Measurements from ENCODE around the gene HOXD12. TPM values are rescaled to one million over a fixed set of nuclear protein-coding genes. Genes with fewer than 3 reads are reported as not detected.

Gene HOXD12
- polyA plus RNA-seq, 1 donor (not counting 4 experiments of a cell fraction or from before 2014, with no cell fraction given) = not detected

DNA sequence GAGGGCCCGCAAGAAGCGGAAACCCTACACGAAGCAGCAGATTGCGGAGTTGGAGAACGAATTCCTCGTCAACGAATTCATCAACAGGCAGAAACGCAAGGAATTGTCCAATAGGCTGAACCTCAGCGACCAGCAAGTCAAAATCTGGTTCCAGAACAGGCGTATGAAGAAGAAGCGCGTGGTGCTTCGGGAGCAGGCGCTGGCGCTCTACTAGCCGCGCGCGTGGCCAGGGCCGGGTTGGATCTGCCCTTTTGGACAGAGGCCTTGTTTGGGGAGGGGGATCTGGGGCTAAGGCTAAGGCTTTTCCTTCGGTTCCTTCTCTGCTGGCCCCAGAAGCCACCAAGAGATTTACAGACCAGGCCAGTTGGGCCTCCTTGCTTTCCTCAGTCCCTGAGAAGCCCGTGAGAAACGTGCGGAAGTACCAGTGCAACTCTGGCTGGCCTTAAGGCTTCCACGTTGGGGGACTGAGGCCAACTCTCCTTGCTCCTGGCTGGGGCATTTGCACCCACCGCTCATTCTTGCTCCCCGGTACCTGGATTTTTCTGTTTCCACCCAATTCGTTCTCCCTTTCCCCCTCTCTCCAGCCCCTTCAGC, 1.0 kb downstream of the HOXD12 start:
- H2AFZ ChIP-seq (ENCODE audit: control insufficient read depth, low read length) = no peak overlapping the region
- no peak overlapping the region for H3K4me2 ChIP-seq (ENCODE audit: control insufficient read depth, extremely low read depth, insufficient read depth, low read depth, low read length)
- H3K4me1 ChIP-seq (ENCODE audit: control insufficient read depth, extremely low read depth, insufficient read depth, low read length) = peaks cover 5% of the 10 kb centered on the region
- no peaks in the 10 kb centered on the region for H3K9me1 ChIP-seq (ENCODE audit: control insufficient read depth, extremely low read depth, insufficient read depth, low read length)
- H3K27me3 ChIP-seq (ENCODE audit: control insufficient read depth, extremely low read depth, insufficient read depth, low read length) = peaks cover 99% of the 10 kb centered on the region
- H3K27ac ChIP-seq (ENCODE audit: control insufficient read depth, insufficient read depth, low read length) = no peak overlapping the region
- H3K9me3 ChIP-seq (ENCODE audit: control insufficient read depth, low read depth, low read length) = no peaks in the 10 kb centered on the region
- dilution Hi-C loops (cut with MboI; ENCODE audit: extremely low pct_ligation_motif_present, low sequenced_read_pairs) = no loop called here
- no peak overlapping the region for H3K4me3 ChIP-seq (ENCODE audit: control insufficient read depth in 2 of 3, extremely low read depth in 1 of 3, insufficient read depth in 2 of 3, low read depth in 1 of 3, low read length in 3 of 3)
- H4K20me1 ChIP-seq (ENCODE audit: control insufficient read depth, extremely low read depth, insufficient read depth, low read length) = peaks cover 3% of the 10 kb centered on the region
- H3K79me2 ChIP-seq (ENCODE audit: control insufficient read depth, insufficient read depth, low read length) = no peaks in the 10 kb centered on the region
- DNase-seq (ENCODE audit: low read depth, low spot score) (no peak), FAIRE-seq (no peak)
- no peaks in the 10 kb centered on the region for H3K36me3 ChIP-seq (ENCODE audit: control insufficient read depth in 2 of 2, extremely low read depth in 1 of 2, insufficient read depth in 2 of 2, low read length in 2 of 2)
- H3K9ac ChIP-seq (ENCODE audit: control insufficient read depth, extremely low read depth, insufficient read depth, low read length) = no peak overlapping the region
- no peak for TF ChIP-seq EZH2 (IDR thresholded peaks at IDR 0.05; ENCODE audit: low read length)
- TF ChIP-seq, protein P1, sequence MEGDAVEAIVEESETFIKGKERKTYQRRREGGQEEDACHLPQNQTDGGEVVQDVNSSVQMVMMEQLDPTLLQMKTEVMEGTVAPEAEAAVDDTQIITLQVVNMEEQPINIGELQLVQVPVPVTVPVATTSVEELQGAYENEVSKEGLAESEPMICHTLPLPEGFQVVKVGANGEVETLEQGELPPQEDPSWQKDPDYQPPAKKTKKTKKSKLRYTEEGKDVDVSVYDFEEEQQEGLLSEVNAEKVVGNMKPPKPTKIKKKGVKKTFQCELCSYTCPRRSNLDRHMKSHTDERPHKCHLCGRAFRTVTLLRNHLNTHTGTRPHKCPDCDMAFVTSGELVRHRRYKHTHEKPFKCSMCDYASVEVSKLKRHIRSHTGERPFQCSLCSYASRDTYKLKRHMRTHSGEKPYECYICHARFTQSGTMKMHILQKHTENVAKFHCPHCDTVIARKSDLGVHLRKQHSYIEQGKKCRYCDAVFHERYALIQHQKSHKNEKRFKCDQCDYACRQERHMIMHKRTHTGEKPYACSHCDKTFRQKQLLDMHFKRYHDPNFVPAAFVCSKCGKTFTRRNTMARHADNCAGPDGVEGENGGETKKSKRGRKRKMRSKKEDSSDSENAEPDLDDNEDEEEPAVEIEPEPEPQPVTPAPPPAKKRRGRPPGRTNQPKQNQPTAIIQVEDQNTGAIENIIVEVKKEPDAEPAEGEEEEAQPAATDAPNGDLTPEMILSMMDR (optimal IDR thresholded peaks at IDR 0.05 in 1 of 3, IDR thresholded peaks at IDR 0.05 in 1 of 3, conservative IDR thresholded peaks at IDR 0.05 in 1 of 3; ENCODE audit: extremely low read depth in 1 of 3, insufficient read depth in 2 of 3, low read length in 3 of 3) = no peak

DNA sequence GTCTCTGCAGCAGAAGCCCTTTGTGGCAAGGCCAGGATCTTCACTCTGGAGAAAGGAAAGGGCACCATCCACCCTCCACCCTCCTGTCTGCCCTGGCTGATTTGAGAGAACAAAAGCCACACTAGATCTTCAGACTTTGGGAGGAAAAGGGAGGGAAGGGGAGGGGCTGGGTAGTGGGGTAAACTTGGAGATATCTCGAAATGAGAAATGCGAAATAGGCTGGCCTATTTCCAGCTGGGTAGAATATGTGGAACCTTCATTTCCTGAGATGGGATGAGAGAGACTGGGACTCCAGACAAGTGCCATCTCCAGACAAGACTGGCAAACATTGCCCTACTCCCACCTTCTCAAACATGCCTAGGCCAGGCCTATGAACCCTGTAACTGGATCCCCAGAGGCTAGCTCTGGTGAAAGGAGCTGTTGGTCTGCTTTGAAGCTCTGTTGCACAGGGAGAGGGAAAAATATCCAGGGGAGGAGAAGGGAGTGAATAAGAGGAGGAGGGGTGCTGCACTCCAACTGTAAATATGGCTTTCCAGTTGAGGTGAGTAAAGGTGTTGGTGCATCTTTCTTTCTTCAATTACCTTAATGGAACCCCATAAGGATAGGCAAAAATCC, 1.7 kb downstream of the HOXD12 start:
- DNase-seq (ENCODE audit: low read depth, low spot score) (no peak), FAIRE-seq (no peak)
- H3K4me3 ChIP-seq (ENCODE audit: control insufficient read depth in 2 of 3, extremely low read depth in 1 of 3, insufficient read depth in 2 of 3, low read depth in 1 of 3, low read length in 3 of 3) = no peak overlapping the region
- H2AFZ ChIP-seq (ENCODE audit: control insufficient read depth, low read length) = no peak overlapping the region
- no peaks in the 10 kb centered on the region for H3K9me3 ChIP-seq (ENCODE audit: control insufficient read depth, low read depth, low read length)
- H4K20me1 ChIP-seq (ENCODE audit: control insufficient read depth, extremely low read depth, insufficient read depth, low read length) = peaks cover 3% of the 10 kb centered on the region
- H3K79me2 ChIP-seq (ENCODE audit: control insufficient read depth, insufficient read depth, low read length) = no peaks in the 10 kb centered on the region
- TF ChIP-seq, protein P1 (optimal IDR thresholded peaks at IDR 0.05 in 1 of 3, IDR thresholded peaks at IDR 0.05 in 1 of 3, conservative IDR thresholded peaks at IDR 0.05 in 1 of 3; ENCODE audit: extremely low read depth in 1 of 3, insufficient read depth in 2 of 3, low read length in 3 of 3) = no peak
- H3K4me2 ChIP-seq (ENCODE audit: control insufficient read depth, extremely low read depth, insufficient read depth, low read depth, low read length) = no peak overlapping the region
- H3K27me3 ChIP-seq (ENCODE audit: control insufficient read depth, extremely low read depth, insufficient read depth, low read length) = peaks cover 99% of the 10 kb centered on the region
- no peaks in the 10 kb centered on the region for H3K36me3 ChIP-seq (ENCODE audit: control insufficient read depth in 2 of 2, extremely low read depth in 1 of 2, insufficient read depth in 2 of 2, low read length in 2 of 2)
- H3K9me1 ChIP-seq (ENCODE audit: control insufficient read depth, extremely low read depth, insufficient read depth, low read length) = no peaks in the 10 kb centered on the region
- dilution Hi-C loops (cut with MboI; ENCODE audit: extremely low pct_ligation_motif_present, low sequenced_read_pairs) = no loop called here
- H3K4me1 ChIP-seq (ENCODE audit: control insufficient read depth, extremely low read depth, insufficient read depth, low read length) = peaks cover 5% of the 10 kb centered on the region
- H3K27ac ChIP-seq (ENCODE audit: control insufficient read depth, insufficient read depth, low read length) = no peak overlapping the region
- no peak overlapping the region for H3K9ac ChIP-seq (ENCODE audit: control insufficient read depth, extremely low read depth, insufficient read depth, low read length)

All from keratinocyte (primary cell).